K562 (cell line): ENCODE results near the gene USP15. TPM values are rescaled to one million over a fixed set of nuclear protein-coding genes. Genes with fewer than 3 reads are reported as not detected.

Experiments
- BRD4 ChIP-seq: fragments of 200-600 bp; sonication (generic); IDR thresholded peaks from 2 replicates; pipeline ENCODE4 v1.6.1; 2017; ENCODE audit warnings: inconsistent platforms
- DPF2 ChIP-seq: fragments of 450-650 bp; IDR thresholded peaks from 2 replicates; pipeline ENCODE4 v1.6.1; 2016
- ESRRA ChIP-seq: fragments of 450-650 bp; IDR thresholded peaks from 2 replicates; pipeline ENCODE4 v1.6.1; 2014; ENCODE audit warnings: low read depth, mild to moderate bottlenecking, moderate library complexity, borderline replicate concordance
- GATA2 ChIP-seq: sonication (generic); formaldehyde crosslinking; IDR thresholded peaks from 2 replicates; pipeline ENCODE4 v1.4.0; 2020; ENCODE audit warnings: mild to moderate bottlenecking, missing genetic modification reagents
- HMG20B ChIP-seq: fragments of 250-450 bp; sonication (Bioruptor Pico); IDR thresholded peaks from 2 replicates; pipeline ENCODE4 v1.5.0; 2021; ENCODE audit warnings: mild to moderate bottlenecking
- HNRNPH1 ChIP-seq: fragments of 200-400 bp; formaldehyde crosslinking; optimal IDR thresholded peaks from 2 replicates; pipeline ENCODE3; 2017; ENCODE audit warnings: low read depth, mild to moderate bottlenecking, low read length, moderate library complexity
- NFIC ChIP-seq: fragments of 450-650 bp; IDR thresholded peaks from 2 replicates; pipeline ENCODE4 v1.6.1; 2017; ENCODE audit warnings: mild to moderate bottlenecking, inconsistent platforms
- YY1 ChIP-seq, 3 experiments: IDR thresholded peaks; 2 replicates each; pipeline ENCODE4 v1.6.1; 2011; ENCODE audit warnings: low read length in 2 of 3, mild to moderate bottlenecking in 2 of 3, moderate library complexity in 2 of 3, borderline replicate concordance in 1 of 3, control low read depth in 1 of 3, low read depth in 1 of 3; ENCODE audit not compliant: insufficient read depth in 3 of 3, insufficient replicate concordance in 2 of 3, control insufficient read depth in 1 of 3, insufficient read length in 1 of 3; ENCODE audit errors: extremely low read depth in 1 of 3
- polyA plus RNA-seq, 8 experiments: library from polyadenylated mRNA; depleted of rRNA in 4 of 8; stranded (reverse) in 5 of 8; unstranded in 3 of 8; fragments of >200 nt; fragmentation: Nextera tagmentation in 2 of 8; fragmentation: Illumina TruSeq in 1 of 8; extraction: Ambion mirVana in 2 of 8; extraction: Trizol in 1 of 8; gene quantifications; 2 replicates each; pipeline versions ENCODE4 v1.2.1 to v1.2.3, GENCODE V29; 2011 to 2014; ENCODE audit warnings: inconsistent platforms in 1 of 8, missing spikeins in 1 of 8
- total RNA-seq, 7 experiments: library from RNA; depleted of rRNA in 6 of 7; stranded (reverse); fragments of >200 nt in 6 of 7; fragmentation: Illumina TruSeq in 2 of 7; extraction: Trizol in 2 of 7; gene quantifications; 2 replicates each; pipeline versions ENCODE4 v1.2.1 to v1.2.3, GENCODE V29; 2011 to 2021; ENCODE audit warnings: low replicate concordance in 1 of 7
- TF ChIP-seq, protein P1 (sequence below): sonication (generic); formaldehyde crosslinking; IDR thresholded peaks from 2 replicates; pipeline ENCODE4 v1.8.0; 2023; ENCODE audit warnings: missing genetic modification reagents, mild to moderate bottlenecking, borderline replicate concordance
- TF ChIP-seq, protein P2 (sequence below): fragments of 450-650 bp; formaldehyde crosslinking; IDR thresholded peaks from 2 replicates; pipeline ENCODE4 v1.4.0; 2020; ENCODE audit warnings: mild to moderate bottlenecking, moderate library complexity
- TF ChIP-seq, protein P3 (sequence below): fragments of 250-450 bp; sonication (Bioruptor Pico); IDR thresholded peaks from 2 replicates; pipeline ENCODE4 v1.4.0; 2020; ENCODE audit warnings: mild to moderate bottlenecking, moderate library complexity
- TF ChIP-seq, protein P4 (sequence below): fragments of 200-800 bp; sonication (Bioruptor generic); IDR thresholded peaks from 2 replicates; pipeline ENCODE4 v1.6.1; 2017; ENCODE audit warnings: missing genetic modification characterization, missing compliant biosample characterization

USP15 gene
- total and polyA plus RNA-seq, 9 of the 15 experiments (the other 6 are each of a cell fraction or from before 2014, with no cell fraction given) = 140 to 272 (median 182) TPM

DNA sequence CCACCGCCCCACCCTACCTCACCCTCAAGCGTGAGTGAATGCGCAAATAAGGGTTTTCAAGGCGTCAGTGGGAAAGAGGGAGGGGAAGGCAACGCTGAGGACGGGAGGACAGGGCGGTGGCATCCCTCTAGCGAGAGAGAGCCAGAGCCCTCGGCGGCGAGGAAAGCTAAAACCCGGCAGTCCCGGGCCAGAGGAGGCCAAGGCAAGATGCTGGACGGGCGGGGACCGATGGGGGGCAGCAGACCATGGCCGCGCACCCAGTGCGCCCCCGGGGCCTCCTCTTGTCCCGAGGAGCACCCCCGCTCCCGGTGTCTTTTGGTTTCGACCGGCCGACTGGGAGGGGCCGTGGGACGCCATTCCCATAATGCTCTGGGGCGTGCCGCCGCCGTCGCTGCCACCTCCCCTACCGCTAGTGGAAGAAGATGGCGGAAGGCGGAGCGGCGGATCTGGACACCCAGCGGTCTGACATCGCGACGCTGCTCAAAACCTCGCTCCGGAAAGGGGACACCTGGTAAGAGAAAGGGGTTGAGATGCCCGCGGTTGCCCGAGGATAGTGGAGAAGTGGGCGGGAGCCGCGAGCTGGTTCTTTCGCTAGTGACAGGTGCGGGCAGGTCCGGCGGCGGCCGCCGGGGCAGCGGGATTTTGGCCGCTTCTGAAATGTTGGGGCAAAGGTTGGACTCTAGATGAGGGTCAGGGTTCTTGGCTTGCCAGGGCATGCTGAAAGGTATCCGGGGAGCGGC is at the start of gene USP15 (continued):
- TF ChIP-seq, protein P1, sequence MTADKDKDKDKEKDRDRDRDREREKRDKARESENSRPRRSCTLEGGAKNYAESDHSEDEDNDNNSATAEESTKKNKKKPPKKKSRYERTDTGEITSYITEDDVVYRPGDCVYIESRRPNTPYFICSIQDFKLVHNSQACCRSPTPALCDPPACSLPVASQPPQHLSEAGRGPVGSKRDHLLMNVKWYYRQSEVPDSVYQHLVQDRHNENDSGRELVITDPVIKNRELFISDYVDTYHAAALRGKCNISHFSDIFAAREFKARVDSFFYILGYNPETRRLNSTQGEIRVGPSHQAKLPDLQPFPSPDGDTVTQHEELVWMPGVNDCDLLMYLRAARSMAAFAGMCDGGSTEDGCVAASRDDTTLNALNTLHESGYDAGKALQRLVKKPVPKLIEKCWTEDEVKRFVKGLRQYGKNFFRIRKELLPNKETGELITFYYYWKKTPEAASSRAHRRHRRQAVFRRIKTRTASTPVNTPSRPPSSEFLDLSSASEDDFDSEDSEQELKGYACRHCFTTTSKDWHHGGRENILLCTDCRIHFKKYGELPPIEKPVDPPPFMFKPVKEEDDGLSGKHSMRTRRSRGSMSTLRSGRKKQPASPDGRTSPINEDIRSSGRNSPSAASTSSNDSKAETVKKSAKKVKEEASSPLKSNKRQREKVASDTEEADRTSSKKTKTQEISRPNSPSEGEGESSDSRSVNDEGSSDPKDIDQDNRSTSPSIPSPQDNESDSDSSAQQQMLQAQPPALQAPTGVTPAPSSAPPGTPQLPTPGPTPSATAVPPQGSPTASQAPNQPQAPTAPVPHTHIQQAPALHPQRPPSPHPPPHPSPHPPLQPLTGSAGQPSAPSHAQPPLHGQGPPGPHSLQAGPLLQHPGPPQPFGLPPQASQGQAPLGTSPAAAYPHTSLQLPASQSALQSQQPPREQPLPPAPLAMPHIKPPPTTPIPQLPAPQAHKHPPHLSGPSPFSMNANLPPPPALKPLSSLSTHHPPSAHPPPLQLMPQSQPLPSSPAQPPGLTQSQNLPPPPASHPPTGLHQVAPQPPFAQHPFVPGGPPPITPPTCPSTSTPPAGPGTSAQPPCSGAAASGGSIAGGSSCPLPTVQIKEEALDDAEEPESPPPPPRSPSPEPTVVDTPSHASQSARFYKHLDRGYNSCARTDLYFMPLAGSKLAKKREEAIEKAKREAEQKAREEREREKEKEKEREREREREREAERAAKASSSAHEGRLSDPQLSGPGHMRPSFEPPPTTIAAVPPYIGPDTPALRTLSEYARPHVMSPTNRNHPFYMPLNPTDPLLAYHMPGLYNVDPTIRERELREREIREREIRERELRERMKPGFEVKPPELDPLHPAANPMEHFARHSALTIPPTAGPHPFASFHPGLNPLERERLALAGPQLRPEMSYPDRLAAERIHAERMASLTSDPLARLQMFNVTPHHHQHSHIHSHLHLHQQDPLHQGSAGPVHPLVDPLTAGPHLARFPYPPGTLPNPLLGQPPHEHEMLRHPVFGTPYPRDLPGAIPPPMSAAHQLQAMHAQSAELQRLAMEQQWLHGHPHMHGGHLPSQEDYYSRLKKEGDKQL (CRISPR knock-in tag) = no peak
- peak; percentile 60; the same call in 1 of the 2 replicates for TF ChIP-seq DPF2
- no peak for TF ChIP-seq GATA2 (CRISPR knock-in tag)
- peak; percentile 74 for TF ChIP-seq ESRRA
- TF ChIP-seq HNRNPH1 = no peak
- TF ChIP-seq YY1 (IDR thresholded peaks at IDR 0.05; ENCODE audit: borderline replicate concordance in 1 of 3, control insufficient read depth in 1 of 3, extremely low read depth in 1 of 3, insufficient read depth in 3 of 3, insufficient read length in 1 of 3, insufficient replicate concordance in 2 of 3, low read depth in 1 of 3, low read length in 2 of 3) = peak; percentile 81 to 97 (median 96)
- TF ChIP-seq, protein P2, sequence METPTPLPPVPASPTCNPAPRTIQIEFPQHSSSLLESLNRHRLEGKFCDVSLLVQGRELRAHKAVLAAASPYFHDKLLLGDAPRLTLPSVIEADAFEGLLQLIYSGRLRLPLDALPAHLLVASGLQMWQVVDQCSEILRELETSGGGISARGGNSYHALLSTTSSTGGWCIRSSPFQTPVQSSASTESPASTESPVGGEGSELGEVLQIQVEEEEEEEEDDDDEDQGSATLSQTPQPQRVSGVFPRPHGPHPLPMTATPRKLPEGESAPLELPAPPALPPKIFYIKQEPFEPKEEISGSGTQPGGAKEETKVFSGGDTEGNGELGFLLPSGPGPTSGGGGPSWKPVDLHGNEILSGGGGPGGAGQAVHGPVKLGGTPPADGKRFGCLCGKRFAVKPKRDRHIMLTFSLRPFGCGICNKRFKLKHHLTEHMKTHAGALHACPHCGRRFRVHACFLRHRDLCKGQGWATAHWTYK (CRISPR knock-in tag) = peak; percentile 69; the same call in 1 of the 2 replicates
- TF ChIP-seq, protein P3, sequence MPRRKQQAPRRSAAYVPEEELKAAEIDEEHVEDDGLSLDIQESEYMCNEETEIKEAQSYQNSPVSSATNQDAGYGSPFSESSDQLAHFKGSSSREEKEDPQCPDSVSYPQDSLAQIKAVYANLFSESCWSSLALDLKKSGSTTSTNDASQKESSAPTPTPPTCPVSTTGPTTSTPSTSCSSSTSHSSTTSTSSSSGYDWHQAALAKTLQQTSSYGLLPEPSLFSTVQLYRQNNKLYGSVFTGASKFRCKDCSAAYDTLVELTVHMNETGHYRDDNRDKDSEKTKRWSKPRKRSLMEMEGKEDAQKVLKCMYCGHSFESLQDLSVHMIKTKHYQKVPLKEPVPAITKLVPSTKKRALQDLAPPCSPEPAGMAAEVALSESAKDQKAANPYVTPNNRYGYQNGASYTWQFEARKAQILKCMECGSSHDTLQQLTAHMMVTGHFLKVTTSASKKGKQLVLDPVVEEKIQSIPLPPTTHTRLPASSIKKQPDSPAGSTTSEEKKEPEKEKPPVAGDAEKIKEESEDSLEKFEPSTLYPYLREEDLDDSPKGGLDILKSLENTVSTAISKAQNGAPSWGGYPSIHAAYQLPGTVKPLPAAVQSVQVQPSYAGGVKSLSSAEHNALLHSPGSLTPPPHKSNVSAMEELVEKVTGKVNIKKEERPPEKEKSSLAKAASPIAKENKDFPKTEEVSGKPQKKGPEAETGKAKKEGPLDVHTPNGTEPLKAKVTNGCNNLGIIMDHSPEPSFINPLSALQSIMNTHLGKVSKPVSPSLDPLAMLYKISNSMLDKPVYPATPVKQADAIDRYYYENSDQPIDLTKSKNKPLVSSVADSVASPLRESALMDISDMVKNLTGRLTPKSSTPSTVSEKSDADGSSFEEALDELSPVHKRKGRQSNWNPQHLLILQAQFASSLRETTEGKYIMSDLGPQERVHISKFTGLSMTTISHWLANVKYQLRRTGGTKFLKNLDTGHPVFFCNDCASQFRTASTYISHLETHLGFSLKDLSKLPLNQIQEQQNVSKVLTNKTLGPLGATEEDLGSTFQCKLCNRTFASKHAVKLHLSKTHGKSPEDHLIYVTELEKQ = no peak
- TF ChIP-seq, protein P4, sequence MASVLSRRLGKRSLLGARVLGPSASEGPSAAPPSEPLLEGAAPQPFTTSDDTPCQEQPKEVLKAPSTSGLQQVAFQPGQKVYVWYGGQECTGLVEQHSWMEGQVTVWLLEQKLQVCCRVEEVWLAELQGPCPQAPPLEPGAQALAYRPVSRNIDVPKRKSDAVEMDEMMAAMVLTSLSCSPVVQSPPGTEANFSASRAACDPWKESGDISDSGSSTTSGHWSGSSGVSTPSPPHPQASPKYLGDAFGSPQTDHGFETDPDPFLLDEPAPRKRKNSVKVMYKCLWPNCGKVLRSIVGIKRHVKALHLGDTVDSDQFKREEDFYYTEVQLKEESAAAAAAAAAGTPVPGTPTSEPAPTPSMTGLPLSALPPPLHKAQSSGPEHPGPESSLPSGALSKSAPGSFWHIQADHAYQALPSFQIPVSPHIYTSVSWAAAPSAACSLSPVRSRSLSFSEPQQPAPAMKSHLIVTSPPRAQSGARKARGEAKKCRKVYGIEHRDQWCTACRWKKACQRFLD (CRISPR knock-in tag) = peak; percentile 15; the same call in 1 of the 2 replicates
- TF ChIP-seq HMG20B (CRISPR knock-in tag) = no peak
- peak; percentile 43 for TF ChIP-seq NFIC
- TF ChIP-seq BRD4 = peak; percentile 82
